HG03159 (cell line): ENCODE data around the gene MAML2.

Experiments used
- ATAC-seq: cut with Tn5 transposase; IDR thresholded peaks from one replicate; pipeline ENCODE4 v1.9.1; 2021; ENCODE audit warnings: mild to moderate bottlenecking, moderate library complexity; ENCODE audit not compliant: unreplicated experiment

Gene MAML2

DNA sequence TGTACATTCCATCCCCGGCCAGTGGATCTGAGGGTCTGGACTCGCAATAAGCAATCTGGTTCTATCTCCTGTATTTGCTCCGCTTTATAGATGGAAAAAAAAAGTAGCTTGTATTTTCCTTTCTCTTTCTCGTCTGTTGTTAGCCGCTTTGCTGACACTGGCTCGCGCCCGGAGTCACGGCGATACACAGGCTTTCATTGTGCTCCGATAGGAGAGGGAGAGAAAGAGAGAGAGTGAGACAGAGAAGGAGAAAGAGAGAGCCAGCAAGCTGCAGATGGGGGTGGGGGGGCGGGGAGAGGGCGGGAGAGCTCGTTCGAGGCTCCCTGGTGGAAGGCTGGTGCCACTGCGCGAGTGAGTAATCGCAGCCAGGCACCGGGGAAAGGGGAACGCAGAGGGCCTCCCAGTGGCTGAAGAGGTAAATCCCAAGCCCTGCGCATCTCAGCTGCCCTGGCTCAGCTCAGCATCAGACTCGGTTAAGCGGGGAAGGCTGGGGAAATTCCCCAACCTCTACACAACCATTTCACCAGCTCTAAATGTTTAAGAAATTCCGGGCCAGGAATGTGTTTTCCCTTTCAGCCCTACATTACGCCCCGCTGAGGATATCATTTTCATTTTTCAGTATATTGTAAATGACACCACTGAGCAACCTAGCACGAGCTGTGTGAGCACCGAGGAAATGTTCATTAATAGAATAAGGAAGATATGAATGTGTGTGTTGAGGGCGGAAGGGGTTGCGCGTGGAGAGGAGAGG, at the start of gene MAML2:
MAML2 (minus strand) TSS at position 235 of the 751 bp plus-strand sequence. CDS start 1,300 bp downstream, outside the sequence.
- ATAC-seq, result peak; percentile 85

DNA sequence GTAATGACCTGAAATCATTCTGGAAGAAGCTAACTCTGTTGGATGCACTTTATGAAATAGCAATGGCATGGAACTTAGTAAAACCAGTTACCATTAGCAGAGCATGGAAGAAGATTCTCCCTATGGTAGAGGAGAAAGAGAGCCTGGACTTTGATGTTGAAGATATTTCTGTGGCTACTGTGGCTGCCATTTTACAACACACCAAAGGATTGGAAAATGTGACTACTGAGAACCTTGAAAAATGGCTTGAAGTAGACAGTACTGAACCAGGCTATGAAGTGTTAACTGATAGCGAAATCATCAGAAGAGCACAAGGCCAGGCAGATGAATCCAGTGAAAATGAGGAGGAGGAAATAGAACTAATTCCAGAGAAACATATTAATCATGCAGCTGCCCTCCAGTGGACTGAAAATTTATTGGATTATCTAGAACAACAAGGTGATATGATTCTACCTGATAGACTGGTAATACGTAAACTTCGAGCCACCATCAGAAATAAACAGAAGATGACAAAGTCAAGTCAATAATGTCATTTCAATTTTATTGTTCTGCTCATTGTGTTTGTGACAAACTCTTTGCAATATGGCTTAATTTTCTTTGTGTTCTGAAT, 48.8 kb upstream of the MAML2 start:
- no peak for ATAC-seq

DNA sequence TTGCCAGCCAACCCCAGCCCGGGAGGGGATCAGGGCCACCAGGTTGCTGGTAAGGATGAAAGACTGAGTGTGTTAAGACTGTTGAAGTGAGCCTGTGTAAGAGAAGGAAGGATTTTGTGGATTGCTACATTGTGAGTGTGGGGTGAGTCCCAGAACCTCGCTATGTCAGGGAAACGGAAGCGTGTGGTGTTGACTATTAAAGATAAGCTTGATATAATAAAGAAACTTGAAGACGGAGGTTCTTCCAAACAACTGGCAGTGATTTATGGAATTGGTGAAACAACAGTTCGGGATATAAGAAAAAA, 47.4 kb upstream of the MAML2 start:
- no peak for ATAC-seq

DNA sequence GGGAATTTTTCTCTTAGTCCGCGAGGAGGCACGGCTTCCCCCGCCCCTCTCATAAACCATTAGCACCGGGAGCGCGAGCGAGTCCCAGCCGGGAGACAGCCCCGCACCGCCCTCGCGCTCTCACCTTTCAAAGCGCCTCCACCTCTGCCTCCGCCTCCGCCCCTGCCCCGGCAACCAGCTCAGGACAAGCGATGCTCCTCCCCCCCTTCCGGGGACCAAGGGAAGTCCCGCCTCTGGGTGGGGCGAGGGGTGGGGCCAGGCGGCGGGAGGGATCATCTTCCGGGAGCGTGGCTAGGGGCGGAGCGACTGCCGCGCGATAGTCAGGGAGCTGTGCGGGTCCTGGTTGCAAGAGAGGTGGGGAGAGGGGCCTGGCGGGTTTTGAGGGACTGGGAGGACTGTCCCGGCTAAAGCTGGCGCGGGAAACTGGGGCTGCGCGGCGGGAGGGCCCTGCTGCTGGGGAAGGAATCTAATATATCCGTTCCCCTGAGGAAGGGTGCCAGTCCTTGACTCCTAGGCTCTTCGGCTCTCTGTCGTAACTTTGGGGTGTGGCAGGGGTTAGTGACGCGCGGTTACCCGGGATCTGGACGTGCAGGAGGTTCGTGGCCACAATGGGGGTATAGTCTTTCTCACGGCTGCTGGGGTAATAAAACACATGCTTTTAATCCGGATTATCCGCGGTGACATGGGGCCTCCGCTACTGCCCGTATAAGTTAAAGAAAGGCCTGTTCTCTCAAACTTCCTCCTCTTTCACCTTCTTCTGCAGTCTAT, 46.9 kb upstream of the MAML2 start, which contains the start of the genes CCDC82 and JRKL:
CCDC82 (minus strand) TSS at position 193 of the 768 bp plus-strand sequence. CDS start 5,165 bp downstream, outside the sequence.
JRKL (plus strand) TSS at position 294 of the 768 bp plus-strand sequence. CDS start 637 bp downstream, outside the sequence.
- ATAC-seq, result peak; percentile 92

DNA sequence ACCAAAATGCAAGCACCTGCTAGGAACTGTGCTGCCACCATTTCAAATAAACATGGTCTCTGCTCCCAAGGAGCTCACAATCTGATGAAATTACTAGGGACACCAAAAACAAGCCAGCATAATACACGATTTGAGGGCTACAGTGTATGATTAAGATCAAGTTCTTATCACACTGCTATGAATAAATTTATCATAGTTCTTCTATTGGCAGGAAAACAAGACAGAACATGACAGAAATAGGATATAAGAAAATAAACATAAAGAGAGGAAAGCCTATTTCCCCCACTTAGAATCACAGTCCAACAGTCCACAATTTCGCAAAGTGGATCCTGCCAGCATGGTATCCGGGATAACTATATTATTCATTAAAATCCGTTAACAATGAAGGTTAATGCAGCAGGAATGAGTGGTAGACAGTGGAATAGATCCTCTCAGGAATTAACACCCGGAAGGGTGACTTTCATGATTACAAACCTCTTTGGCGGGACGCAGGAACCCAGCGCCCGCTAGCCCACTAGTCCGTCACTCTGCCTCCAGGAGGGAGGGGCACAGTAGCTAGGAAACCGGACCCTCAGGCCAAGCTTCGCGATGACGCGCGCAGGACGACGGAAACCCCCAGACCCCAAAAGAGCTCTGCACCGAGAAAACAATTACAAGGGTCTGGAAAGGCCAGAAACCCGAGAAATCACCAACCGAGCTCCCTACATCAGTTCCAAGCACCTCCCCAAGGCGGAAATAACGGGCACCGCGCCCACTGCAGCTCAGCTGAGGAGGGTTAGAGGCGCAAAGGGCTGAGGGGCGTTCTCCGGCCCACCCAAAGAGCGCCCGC, 46.1 kb upstream of the MAML2 start:
- peak; percentile 59 for ATAC-seq

DNA sequence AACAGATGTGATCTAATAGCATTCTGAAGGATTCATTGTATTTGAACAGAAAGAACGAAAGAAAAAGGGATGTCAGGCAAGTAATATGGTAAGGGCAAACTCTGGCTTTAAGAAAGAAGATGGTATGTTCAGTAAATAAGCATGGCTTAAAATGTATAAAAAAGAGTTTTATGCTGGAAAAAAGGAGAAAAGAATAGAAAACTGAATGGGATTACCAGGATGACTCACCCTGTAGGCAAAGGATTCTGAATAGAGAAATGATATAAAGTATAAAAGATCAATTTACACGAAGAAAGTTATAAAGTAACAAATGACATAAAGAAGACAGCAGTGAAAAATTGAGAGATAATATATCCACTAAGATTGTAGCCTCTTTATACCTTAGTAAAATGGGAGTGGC, 42.2 kb upstream of the MAML2 start:
- ATAC-seq, result no peak

DNA sequence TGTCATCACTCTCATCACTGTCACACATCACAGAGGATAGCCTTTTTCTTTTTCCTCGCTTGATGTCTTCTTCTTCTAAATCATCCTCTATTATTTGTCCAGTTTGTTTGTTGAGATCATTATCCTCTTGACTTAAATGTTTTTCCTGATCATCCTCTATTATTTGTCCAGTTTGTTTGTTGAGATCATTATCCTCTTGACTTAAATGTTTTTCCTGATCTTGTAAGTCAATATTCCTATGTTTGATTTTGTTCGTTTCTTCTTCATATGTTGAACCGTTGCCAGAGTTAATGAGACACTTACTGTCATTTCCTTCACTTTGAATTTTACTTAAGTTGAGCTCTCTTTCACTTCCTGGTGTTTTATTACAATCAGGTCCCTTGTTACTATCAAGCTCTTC, 41.2 kb upstream of the MAML2 start:
- no peak for ATAC-seq

DNA sequence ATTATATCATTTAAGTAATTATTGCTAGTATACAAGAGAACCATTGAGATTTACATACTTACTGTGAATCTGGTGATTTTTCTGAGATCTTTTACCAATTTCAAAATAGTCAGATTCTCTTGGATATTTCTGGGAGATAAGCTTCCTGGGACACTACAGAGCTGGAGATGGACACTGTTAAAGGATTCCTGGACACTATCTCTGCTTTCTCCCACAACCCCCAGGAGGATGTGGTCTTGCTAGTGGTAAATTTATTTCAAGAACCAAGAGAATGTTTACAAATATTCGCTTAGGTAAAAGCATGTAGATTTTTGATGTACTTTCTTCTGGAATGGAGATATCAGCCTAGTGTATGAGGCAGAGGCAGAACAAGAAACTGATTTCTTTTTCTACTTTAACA, 33.8 kb upstream of the MAML2 start:
- no peak for ATAC-seq

DNA sequence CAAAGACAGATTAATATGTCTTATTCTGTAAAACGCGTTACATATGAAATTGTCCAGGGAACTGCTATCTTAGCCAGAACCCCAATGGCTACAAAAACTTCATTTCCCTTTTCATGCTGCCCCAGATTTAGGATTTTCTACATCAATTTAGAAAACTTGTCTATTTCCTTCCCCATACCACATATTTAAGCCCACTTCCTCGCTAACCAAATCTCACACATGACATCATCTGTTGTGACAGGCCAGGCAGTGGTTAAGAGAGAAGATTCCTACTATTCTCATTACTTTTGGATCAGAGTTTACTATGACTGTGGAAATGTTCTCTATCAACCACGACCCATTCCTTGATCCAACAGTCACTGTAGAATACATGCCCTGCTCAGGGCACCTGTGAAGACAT, 30.8 kb upstream of the MAML2 start:
- ATAC-seq, result no peak

DNA sequence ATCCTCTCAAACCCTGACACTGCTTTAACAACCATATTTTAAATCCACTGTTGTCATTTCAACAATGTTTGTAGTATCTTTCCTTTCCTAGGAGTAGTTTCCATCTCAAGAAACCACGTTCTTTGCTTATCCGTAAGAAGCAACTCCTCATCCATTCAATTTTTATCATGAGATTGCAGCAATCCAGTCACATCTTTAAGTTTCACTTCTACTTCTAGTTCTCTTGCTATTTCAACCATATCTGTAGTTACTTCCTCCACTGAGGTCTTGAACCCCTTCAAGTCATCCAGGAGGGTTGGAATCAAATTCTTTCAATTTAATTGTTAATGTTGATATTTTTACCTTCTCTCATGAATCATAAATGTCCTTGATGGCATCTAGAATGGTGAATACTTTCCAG, 24.3 kb upstream of the MAML2 start:
- no peak for ATAC-seq

DNA sequence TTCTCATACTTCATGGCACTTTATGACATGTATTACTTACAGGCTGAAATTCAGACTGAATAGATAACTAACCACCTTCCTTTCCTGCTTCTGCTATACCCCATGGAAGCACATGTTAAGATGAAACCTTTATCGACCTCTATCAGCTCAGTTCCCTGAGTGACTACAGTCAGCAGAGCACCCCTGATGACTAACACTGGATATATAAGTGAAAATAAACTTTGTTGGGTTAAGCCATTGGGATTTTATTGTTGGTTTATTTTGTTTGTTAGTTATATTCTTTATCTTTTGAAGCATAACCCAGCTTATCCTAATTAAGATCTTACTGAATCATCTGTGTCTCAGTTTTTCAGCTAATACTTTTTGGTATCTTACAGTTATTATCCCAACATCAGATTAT, 23.0 kb upstream of the MAML2 start:
- ATAC-seq, result no peak

DNA sequence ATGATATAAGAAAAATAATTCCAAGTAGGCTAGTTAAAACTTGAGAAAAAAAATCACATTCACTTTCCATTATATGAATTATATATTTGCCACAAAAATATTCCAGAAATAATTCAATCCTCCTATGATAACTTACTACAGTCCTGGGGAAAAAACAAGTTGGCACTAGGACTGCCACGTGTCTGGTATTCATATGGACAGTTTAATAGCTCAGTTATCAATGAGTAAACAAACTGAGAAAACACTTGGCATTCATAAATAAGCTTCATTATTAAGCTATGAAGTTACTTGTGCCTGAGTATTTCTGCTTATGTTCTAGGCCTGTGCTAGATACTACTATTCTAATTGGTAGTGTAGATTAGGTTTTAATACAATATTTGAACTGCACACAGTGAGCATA, 22.5 kb upstream of the MAML2 start:
- no peak for ATAC-seq

DNA sequence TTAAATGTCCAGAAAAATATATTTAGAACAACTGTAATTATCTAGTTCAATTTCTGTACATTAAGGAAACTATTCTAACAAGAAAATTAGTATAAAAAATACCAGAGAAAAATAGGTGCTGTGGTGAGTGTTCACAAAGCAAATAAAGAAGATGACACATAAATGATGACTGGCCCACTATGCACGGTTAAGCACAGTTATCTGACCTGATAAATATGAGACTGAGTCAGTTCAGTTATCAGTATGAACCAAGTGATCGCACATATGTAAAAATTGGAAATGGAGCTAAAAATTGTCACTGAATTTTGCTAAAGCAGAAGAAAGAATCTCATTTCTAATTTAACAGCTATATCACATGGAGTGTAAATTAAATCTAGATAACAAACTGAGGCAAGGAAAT, 18.8 kb upstream of the MAML2 start:
- no peak for ATAC-seq

DNA sequence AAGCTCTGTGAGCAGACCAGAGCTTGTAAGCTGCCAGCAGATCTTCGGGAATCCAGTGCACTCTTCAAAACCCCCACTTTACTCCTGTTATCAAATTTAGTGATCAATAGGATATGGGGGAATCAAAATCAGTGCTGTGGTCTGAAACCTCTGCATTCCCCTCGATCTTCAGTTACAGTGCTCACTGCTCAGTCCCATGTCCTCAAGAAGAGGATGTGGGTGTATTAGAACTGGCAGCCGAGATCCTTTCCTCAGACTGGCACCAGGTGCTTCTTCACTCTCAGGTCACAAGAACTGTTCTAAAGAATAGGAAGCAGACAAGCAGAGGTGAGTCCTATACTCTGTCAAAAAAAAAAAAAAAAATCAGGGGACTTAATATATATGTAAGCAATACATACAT, 15.3 kb upstream of the MAML2 start:
- ATAC-seq, result no peak

DNA sequence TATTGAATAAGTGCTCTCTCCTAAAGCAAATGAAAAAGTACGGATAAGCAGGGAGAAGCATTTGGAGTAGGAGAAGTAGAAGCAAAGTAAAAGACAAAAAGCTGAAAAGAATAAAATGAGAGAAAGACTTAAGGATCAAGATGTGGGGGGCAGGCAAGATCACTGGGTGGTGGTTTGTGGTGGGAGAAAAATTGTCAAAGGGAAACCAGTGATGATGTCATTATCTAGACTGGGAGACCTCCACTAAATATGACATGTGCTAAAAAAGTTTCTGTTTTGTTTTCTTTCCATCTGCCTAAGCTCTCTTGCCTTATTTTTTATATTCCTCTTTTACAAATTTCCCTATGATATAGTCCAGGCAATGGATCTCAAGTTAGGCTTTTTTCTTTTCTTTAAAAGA, 14.8 kb upstream of the MAML2 start:
- no peak for ATAC-seq

DNA sequence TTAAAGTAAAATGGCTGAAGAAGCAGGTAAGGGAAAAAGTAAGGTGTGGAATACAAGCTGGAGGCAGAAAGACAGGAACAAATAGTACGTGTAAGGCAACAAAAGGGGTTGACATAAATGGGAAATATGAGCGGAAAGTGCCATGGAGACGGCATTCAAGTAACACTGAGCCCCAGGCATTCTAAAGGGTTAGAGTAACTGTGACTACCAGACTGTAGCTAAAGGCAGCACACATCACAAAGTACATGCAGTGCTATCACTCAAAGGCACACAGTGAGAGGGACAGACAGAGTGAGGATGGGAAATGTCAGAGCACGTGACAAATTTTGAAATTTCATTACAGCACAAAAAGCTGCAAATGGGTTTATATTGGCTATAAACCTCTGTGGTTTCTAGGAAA, 13.9 kb upstream of the MAML2 start:
- ATAC-seq, result no peak

DNA sequence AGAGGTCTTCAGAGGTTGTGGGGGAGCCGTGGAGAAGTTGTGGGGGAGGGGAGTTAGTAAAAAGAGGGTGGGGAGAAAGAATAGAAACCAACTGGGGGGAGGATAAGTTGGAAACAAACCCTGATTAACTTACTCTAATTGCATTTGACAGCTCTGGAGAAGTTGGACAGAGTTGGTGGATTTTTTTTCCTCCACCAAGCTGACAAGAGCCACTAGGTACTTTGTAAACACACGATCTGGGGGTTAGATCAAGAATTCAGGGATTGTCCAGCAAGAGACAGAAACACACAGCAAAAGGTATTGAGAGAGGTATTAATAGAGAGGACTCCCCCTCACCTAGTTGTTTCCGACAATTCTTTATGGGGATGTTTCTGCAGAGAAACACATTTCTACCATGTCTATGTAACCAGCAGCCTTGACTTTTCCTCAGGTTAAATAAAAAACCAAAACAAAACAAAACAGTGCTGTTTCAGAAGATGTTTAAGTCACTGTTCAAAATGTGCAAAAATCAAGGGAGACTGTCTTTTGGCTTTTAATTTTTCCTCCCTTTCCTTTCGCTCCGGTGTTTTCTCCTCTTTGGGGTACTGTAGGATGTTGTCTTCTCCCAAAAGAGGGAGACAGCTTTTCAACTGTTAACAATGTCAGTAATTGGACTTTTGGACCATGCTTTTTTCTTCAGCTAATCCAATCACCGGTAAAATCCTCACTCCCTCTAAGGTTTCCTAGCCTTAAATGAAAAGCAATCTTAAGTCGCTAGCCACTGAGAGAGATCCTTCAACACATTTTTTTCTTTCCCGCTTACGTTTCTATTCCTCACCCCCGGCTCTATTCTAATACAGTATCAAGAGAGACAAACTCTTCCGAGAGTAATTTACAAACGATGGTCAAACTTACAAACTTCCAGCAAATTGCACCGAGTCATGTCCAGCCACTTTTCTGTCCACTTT, 708 bp downstream of the MAML2 start:
- ATAC-seq, result no peak

DNA sequence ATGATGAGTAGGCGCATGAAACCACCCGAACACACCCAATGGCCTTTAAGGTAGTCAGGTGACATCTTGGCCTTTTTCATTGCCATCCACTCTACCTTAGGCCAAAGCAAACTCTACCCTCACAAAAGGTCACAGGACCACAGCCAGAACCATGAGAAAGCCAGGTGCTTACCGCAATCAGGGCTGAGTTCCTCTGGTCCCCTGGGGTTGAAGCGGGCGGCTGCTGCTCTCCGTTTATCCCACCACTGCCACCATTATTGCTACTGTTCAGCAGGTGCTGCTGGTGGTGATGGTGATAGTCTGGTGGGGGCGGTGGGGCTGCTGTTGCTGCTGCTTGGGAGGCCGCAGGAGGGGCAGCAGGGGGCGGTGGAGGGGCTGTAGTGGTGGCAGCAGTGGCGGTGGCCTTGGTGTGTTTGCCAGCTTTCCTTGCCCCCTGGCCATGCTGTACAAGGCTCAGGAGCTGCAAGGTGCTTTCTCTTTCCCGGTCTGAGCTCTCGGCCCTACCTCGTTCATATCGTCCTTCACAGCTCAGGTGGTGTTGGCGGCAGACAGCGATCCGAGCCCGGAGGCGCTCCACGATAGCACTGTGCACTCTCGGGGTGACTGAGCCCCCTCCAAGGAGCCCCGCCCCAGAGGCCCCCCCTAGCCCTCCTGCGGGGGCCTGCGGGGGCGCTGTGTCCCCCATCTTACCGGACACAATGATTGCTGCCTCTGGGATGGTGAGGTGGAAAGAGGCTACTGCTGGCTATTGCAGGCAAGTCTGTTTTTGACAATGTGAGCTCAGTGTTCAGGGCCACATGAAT, 1.6 kb downstream of the MAML2 start:
- peak; percentile 33 for ATAC-seq

DNA sequence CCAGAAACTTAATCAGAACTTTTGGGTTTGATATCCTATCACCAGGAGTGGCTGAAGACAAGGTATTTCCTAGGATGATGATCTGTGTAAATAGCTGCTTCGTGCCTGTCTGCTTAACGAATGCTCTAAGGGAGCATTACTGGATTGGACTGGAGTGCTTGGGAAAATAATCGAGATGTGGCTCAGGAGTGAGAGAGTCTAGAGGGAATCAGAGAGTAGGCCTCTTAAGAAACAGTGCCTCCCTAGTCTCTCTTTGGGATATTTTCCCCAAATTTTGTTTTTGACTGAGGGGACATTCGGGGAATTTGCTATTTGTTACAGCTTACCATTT, 2.5 kb downstream of the MAML2 start:
- ATAC-seq, result no peak
